PFSK-1 (cell line): ENCODE measurements around the gene GPR137C.

Source experiments
- POLR2AphosphoS5 ChIP-seq: IDR thresholded peaks from 2 replicates; pipeline ENCODE4 v1.6.1; 2012; ENCODE audit warnings: low read depth, mild to moderate bottlenecking, control low read depth, low read length, moderate library complexity
- REST ChIP-seq, 2 experiments: IDR thresholded peaks; 2 replicates each; pipeline versions ENCODE4 v1.6.1 to v1.8.0; 2011 to 2012; ENCODE audit warnings: low read depth in 2 of 2, low read length in 2 of 2, control low read depth in 1 of 2, inconsistent platforms in 1 of 2, mild to moderate bottlenecking in 1 of 2, moderate library complexity in 1 of 2; ENCODE audit not compliant: insufficient read depth in 1 of 2
- TAF1 ChIP-seq: IDR thresholded peaks from 2 replicates; pipeline ENCODE4 v1.6.1; 2012; ENCODE audit warnings: low read length, control low read depth, borderline replicate concordance; ENCODE audit not compliant: insufficient read depth

DNA sequence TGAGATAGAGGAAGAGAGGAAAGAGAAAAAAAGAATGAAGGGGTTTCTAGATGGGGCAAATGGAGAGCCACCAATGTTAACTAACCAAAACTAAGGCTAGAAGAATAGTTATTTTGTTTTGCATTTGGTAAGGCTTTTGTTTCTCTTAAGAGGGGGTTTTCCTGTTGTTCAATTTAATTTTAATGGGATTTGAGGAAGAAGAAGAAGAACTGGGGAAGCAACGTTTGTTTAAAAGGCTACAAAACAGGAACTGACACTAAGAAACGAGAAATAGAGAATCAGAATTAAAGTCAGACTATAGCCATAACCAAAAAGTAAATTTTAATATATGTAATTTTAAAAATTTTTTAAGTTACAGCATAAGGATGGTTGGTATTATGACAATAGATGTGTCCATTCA is 14.0 kb upstream of the GPR137C start:
- TF ChIP-seq POLR2AphosphoS5, result no peak
- TF ChIP-seq REST (IDR thresholded peaks at IDR 0.05; ENCODE audit: insufficient read depth in 1 of 2, low read depth in 2 of 2, low read length in 2 of 2), result no peak
- TF ChIP-seq TAF1, result no peak
